Measurements from ENCODE around the gene SELENOH.

The SELENOH gene

GRCh38 chr11:57781529-57781943 lies 40.2 kb downstream of the SELENOH start:
- DNase-seq (ENCODE audit: low read depth in 2 of 2): no peak

DNA sequence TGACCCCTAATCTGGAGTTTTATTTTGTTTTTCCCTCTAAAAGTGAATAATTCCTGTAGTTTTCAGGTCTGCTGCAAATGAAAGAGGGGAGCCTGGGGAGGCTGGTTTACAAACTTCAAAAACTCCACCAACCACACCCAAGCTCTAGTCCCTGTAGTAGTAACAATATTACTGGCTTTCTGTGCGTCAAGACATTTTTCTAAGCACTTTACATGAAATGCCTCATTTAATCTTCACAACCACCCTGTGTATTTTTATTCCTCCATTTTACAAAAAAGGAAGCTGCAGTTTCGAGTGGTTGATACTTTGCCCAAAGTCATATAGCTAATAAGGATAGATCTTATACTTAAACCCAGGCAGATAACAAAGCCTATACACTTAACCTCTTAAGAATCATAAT lies 43.8 kb downstream of the SELENOH start:
- DNase-seq (ENCODE audit: low read depth in 2 of 2): no peak

DNA sequence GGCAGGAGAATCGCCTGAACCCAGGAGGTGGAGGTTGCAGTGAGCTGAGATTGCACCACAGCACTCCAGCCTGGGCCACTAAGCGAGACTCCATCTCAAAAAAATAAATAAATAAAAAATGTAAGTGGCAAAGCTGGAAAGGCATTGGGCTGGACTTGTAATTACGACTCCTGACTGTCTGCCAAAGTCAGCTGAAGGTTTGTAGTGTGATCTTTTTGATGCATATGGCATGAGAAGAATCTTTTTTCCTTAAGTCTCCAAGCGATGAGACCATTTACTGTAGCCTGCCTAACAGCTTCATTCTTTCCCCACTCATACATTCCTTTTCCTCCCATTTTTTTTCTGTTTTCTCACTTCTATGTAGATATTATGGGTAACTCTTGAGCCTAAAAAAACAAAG lies 45.1 kb downstream of the SELENOH start:
- DNase-seq (ENCODE audit: low read depth in 2 of 2): no peak

DNA sequence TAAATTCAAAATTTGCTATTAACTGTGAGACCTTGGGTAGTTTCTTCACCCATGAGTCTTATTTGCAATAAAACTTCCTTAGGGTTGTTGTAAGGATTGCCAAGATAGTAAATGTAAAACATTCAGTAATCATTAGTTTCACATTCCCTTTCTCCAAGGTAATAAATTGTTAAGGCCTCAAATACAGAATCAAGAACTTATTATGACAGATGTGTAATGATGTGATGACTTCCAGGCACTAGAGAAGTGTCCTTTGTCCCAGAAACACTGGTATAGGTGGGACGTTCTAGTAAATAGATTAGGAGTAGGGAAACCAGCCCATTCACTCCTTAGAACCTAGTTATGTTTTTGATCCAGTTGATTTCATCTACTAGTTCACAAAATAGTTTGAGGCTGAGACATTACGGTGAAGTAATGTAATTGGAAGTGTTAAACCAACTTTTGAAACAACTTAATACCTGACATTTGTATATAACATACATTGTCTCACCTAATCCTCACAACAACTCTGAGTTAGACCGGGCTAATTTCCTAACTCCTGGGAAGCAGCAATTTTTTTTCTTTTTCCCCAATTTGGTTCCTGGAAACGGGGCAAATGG lies 45.8 kb downstream of the SELENOH start:
- DNase-seq (ENCODE audit: low read depth in 2 of 2): no peak

DNA sequence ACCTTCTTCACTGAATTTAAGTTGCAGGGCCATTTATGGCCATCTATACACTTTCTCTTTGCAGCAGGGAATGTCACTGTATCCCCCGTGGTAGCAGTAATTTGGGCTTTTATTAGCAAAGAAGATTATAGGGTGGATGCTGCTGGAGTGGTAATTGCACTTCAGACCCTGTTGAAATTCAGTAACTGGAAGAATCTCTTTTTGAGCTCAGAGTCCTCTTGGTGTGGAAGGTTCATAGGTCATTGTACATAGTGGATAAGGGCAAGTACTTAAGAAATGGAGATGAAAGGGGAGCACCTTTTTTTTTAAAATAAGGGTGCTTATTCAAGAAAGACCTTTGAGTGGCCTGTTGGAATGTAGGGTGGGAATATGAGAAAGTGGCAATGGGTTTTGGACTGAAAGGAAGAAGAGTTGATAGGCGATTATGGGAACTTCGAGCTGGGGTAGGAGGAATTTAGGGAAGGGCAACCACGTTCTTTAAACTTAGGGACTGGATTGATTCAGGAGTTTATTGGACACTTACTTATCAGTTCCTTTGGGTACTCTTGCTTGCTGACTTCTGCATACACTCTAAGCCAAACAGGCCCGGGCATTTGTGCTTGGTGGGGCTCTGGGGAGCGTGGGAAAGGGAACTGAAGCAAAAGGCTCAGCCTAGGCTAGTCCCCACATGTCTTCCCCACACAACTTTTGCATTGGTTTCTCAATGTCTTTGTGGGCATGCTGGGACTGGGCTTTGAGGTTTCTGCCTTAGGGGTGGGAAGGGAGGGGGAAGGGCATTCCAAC lies 46.8 kb downstream of the SELENOH start:
- no peak for DNase-seq (ENCODE audit: low read depth in 2 of 2)

DNA sequence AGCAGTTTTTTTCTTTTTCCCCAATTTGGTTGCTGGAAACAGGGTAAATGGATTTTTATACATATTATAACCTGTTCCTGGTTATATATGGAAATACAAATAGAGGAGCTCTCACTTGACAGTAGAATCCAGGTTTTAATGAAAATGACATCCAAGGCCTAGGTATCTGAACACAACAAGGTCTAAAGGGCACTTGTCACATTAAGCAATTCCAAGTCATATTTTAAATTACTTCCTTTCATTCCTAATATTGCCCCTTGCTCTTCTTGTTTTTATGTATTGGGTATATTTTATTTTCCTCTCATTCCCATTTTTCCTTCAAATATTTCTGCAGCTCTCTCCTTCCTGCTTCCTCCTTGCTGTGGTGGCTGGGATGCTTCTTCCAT lies 47.4 kb downstream of the SELENOH start:
- DNase-seq (ENCODE audit: low read depth in 2 of 2): no peak

DNA sequence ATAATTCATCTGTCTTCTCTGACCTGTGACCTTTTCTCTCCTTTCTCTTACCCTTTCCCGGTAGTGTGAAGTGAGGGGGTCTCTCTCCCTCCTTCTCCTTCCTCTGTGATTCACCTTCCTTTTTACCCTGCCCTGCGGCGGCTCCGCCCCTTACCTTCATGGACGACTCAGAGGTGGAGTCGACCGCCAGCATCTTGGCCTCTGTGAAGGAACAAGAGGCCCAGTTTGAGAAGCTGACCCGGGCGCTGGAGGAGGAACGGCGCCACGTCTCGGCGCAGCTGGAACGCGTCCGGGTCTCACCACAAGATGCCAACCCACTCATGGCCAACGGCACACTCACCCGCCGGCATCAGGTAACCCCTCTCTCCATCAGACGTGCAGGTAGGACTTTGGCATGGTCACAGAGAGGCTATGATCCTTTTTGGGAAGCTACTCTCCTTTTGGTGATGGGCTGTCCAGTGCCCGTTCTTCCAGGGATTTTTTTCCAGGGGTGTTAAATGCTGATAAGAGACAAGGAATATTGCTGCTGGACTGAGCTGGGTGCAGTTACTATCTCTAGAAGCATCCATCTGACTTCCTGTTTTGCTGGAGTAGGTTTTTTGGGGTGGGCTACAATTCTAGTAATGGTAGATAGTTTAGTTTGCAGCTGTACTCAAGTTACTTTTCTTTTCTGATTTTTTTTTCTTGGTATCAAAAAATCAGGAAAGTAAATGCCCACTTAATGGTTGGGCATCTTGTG lies 50.2 kb downstream of the SELENOH start:
- no peak for DNase-seq (ENCODE audit: low read depth in 2 of 2)

DNA sequence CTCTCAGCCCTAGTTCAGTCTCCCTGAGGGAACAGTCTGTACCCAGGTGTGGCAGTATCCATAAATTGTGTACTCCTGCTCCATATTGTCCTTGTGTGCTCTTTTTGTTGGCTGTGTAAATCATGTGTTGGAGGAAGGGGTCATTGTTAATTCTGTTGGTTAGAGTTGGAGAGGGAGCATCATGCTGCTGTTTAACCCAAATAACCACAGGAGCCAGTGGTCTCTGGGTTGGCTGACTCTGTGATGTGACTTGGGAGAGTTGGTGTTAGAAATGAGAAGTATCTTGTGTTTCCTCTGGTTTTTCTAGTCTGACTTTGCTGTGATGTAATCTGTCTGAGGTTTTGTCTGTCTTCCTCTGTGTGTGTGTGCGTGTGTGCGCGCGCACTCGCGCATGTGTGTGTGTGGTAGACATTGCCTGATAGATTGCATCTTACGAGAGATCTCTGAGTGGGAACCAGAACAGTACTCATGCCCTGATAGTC lies 50.8 kb downstream of the SELENOH start:
- DNase-seq (ENCODE audit: low read depth in 2 of 2): peak; percentile 66 to 72

DNA sequence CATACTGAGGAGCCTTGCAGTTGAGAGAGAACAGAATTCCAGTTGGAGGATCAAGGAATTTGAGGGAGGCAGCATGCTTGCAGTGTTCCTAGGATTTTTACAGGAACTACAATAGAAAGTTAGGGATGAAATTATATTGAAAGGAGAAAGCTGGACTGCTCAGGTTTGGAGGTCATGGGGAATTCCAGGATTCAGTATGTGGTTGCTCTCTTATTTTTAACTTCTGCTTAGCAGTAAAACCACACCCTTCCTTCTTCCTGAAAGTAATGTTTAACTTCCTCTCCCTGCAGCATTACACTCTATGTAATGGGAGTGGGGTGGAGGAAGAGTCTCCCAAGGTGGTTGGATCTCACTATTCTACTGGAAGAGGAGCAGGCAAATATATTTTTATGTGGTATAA lies 51.6 kb downstream of the SELENOH start:
- DNase-seq (ENCODE audit: low read depth in 2 of 2): no peak
